Measurements from ENCODE around the gene PPP2R1B. TPM values are rescaled to one million over a fixed set of nuclear protein-coding genes. Genes with fewer than 3 reads are reported as not detected.
"Not testable (repeated sequence)": the region's sequence is repeated elsewhere in the genome, so short reads cannot be mapped to it uniquely, and the experiment has no call there.

Gene PPP2R1B
- total RNA-seq, 1 experiment from 2014 or later: 31.5 TPM

- in situ Hi-C loops (cut with HindIII; ENCODE audit: low pct_unique_long_range_greater_than_20kb, low sequenced_read_pairs): no loop called here
Observed at GRCh38 chr11:111718436-111718835, 47.8 kb downstream of the PPP2R1B start.

GRCh38 chr11:111717660-111718059 is 48.5 kb downstream of the PPP2R1B start:
- DNase-seq (ENCODE audit: low read depth, low spot score); in situ Hi-C loops (cut with HindIII; ENCODE audit: low pct_unique_long_range_greater_than_20kb, low sequenced_read_pairs): not testable (repeated sequence)

More at GRCh38 chr11:111718436-111718835, 47.8 kb downstream of the PPP2R1B start:
- no peak for DNase-seq (ENCODE audit: low read depth, low spot score)

- in situ Hi-C loops (cut with HindIII; ENCODE audit: low pct_unique_long_range_greater_than_20kb, low sequenced_read_pairs): no loop called here
- no peak for DNase-seq (ENCODE audit: low read depth, low spot score)
Observed at GRCh38 chr11:111715142-111715816, 50.9 kb downstream of the PPP2R1B start.

- in situ Hi-C loops (cut with HindIII; ENCODE audit: low pct_unique_long_range_greater_than_20kb, low sequenced_read_pairs): no loop called here
- no peak for DNase-seq (ENCODE audit: low read depth, low spot score)
Observed at GRCh38 chr11:111714522-111714921, 51.7 kb downstream of the PPP2R1B start.

- no peak for DNase-seq (ENCODE audit: low read depth, low spot score)
- in situ Hi-C loops (cut with HindIII; ENCODE audit: low pct_unique_long_range_greater_than_20kb, low sequenced_read_pairs): no loop called here
Observed at GRCh38 chr11:111707691-111708067, 58.5 kb downstream of the PPP2R1B start.

- in situ Hi-C loops (cut with HindIII; ENCODE audit: low pct_unique_long_range_greater_than_20kb, low sequenced_read_pairs): no loop called here
Observed at GRCh38 chr11:111707039-111707690, 59.0 kb downstream of the PPP2R1B start.

GRCh38 chr11:111703576-111703975 is 62.6 kb downstream of the PPP2R1B start:
- no peak for DNase-seq (ENCODE audit: low read depth, low spot score)
- in situ Hi-C loops (cut with HindIII; ENCODE audit: low pct_unique_long_range_greater_than_20kb, low sequenced_read_pairs): no loop called here

More at GRCh38 chr11:111707039-111707690, 59.0 kb downstream of the PPP2R1B start:
- DNase-seq (ENCODE audit: low read depth, low spot score): peak; percentile 69

- DNase-seq (ENCODE audit: low read depth, low spot score): no peak
- in situ Hi-C loops (cut with HindIII; ENCODE audit: low pct_unique_long_range_greater_than_20kb, low sequenced_read_pairs): no loop called here
Observed at GRCh38 chr11:111702623-111703022, 63.6 kb downstream of the PPP2R1B start.

- DNase-seq (ENCODE audit: low read depth, low spot score): no peak
- in situ Hi-C loops (cut with HindIII; ENCODE audit: low pct_unique_long_range_greater_than_20kb, low sequenced_read_pairs): no loop called here
Observed at GRCh38 chr11:111700162-111700561, 66.0 kb downstream of the PPP2R1B start.

- DNase-seq (ENCODE audit: low read depth, low spot score): no peak
- in situ Hi-C loops (cut with HindIII; ENCODE audit: low pct_unique_long_range_greater_than_20kb, low sequenced_read_pairs): no loop called here
Observed at GRCh38 chr11:111699579-111700156, 66.5 kb downstream of the PPP2R1B start.

GRCh38 chr11:111698852-111699559 is 67.2 kb downstream of the PPP2R1B start:
- in situ Hi-C loops (cut with HindIII; ENCODE audit: low pct_unique_long_range_greater_than_20kb, low sequenced_read_pairs): no loop called here
- no peak for DNase-seq (ENCODE audit: low read depth, low spot score)

- in situ Hi-C loops (cut with HindIII; ENCODE audit: low pct_unique_long_range_greater_than_20kb, low sequenced_read_pairs): no loop called here
- DNase-seq (ENCODE audit: low read depth, low spot score): no peak
Observed at GRCh38 chr11:111697933-111698371, 68.2 kb downstream of the PPP2R1B start.

- in situ Hi-C loops (cut with HindIII; ENCODE audit: low pct_unique_long_range_greater_than_20kb, low sequenced_read_pairs): no loop called here
Observed at GRCh38 chr11:111696556-111696955, 69.6 kb downstream of the PPP2R1B start.

GRCh38 chr11:111694851-111695250 is 71.3 kb downstream of the PPP2R1B start:
- in situ Hi-C loops (cut with HindIII; ENCODE audit: low pct_unique_long_range_greater_than_20kb, low sequenced_read_pairs): no loop called here
- DNase-seq (ENCODE audit: low read depth, low spot score): peak; percentile 96

More at GRCh38 chr11:111696556-111696955, 69.6 kb downstream of the PPP2R1B start:
- no peak for DNase-seq (ENCODE audit: low read depth, low spot score)

- in situ Hi-C loops (cut with HindIII; ENCODE audit: low pct_unique_long_range_greater_than_20kb, low sequenced_read_pairs): no loop called here
- peak; percentile 16 for DNase-seq (ENCODE audit: low read depth, low spot score)
Observed at GRCh38 chr11:111693224-111693937, 72.8 kb downstream of the PPP2R1B start.

- DNase-seq (ENCODE audit: low read depth, low spot score): peak; percentile 68
- in situ Hi-C loops (cut with HindIII; ENCODE audit: low pct_unique_long_range_greater_than_20kb, low sequenced_read_pairs): no loop called here
Observed at GRCh38 chr11:111691741-111692140, 74.4 kb downstream of the PPP2R1B start.

- in situ Hi-C loops (cut with HindIII; ENCODE audit: low pct_unique_long_range_greater_than_20kb, low sequenced_read_pairs): no loop called here
- DNase-seq (ENCODE audit: low read depth, low spot score): no peak
Observed at GRCh38 chr11:111691176-111691575, 75.0 kb downstream of the PPP2R1B start.

GRCh38 chr11:111688013-111688412 is 78.2 kb downstream of the PPP2R1B start:
- DNase-seq (ENCODE audit: low read depth, low spot score): no peak
- in situ Hi-C loops (cut with HindIII; ENCODE audit: low pct_unique_long_range_greater_than_20kb, low sequenced_read_pairs): no loop called here
